Osteocyte (in vitro differentiated cells): Measurements from ENCODE around the gene GPD1L. TPM values are rescaled to one million over a fixed set of nuclear protein-coding genes. Genes with fewer than 3 reads are reported as not detected.

Experiments used
- DNase-seq: peaks from one replicate; pipeline ENCODE4 v3.0.0; 2021; ENCODE audit warnings: mixed read lengths; ENCODE audit not compliant: unreplicated experiment; ENCODE audit errors: extremely low spot score
- H3K27ac Mint-ChIP-seq: one replicate; pipeline ENCODE4 v1.8.0; 2021; ENCODE audit warnings: mild to moderate bottlenecking, mixed read lengths; ENCODE audit not compliant: unreplicated experiment
- H3K27me3 Mint-ChIP-seq: one replicate; pipeline ENCODE4 v1.8.0; 2021; ENCODE audit warnings: mixed read lengths; ENCODE audit not compliant: unreplicated experiment
- H3K36me3 Mint-ChIP-seq: one replicate; pipeline ENCODE4 v1.8.0; 2021; ENCODE audit warnings: mixed read lengths; ENCODE audit not compliant: unreplicated experiment
- H3K4me1 Mint-ChIP-seq: one replicate; pipeline ENCODE4 v1.8.0; 2021; ENCODE audit warnings: mixed read lengths; ENCODE audit not compliant: unreplicated experiment
- H3K4me3 Mint-ChIP-seq: one replicate; pipeline ENCODE4 v1.8.0; 2021; ENCODE audit warnings: mild to moderate bottlenecking, moderate library complexity, mixed read lengths; ENCODE audit not compliant: unreplicated experiment
- H3K9me3 Mint-ChIP-seq: one replicate; pipeline ENCODE4 v1.8.0; 2021; ENCODE audit warnings: mixed read lengths; ENCODE audit not compliant: unreplicated experiment
- total RNA-seq: library from RNA; stranded (reverse); gene quantifications from 2 replicates; pipeline ENCODE4 v1.2.1, GENCODE V29; 2021
- TF ChIP-seq, protein P1 (sequence below): fragments of 200-600 bp; sonication (generic); IDR thresholded peaks from 2 replicates; pipeline ENCODE4 v1.5.0; 2021; ENCODE audit warnings: antibody characterized with exemption, mild to moderate bottlenecking, moderate library complexity

GPD1L gene
- total RNA-seq, 1 donor from 2014 or later = 9.1 TPM

DNA sequence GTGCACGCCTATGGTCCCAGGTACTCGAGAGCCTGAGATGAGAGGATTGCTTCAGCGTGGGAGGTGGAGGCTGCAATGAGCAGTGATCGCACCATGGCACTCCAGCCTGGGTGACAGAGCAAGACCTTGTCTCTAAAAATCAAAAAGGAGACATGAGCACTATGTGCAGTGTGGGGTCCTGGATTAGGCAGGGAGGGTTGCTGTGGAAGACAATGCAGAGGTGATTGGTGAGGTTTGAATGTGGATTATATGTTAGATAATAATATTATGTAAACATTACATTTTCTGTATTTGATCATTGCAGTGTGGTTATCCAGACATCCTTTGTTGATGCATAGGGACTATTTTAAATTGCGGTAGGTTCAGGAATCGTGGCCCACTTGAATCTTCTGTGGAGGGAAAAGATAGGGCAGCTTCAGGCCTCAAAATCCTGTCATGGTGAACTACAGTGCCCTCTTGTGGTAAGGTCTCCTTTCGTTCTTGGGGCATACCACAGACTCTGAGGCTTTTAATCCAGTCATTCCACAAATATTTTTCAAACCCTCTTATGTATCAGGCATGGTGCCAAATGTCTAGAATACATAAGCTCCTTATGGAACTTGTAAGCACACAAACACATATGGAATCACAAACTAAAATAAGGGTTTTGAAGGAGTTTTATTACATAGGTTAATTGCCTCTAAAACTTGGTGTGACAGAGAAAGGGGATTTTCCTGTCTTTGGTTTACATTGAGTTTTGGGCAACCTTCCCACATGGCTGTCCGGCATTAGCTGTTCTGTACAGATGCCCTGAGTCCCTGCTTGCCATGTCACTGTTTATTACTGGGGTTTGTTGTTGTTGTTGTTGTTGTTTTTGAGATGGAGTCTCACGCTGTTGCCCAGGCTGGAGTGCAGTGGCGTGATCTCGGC, 37.7 kb downstream of the GPD1L start:
- Mint-ChIP-seq H3K9me3 (no peaks in the 10 kb centered on the region), H3K4me3 (no peak overlapping the region), H3K27ac (no peak overlapping the region), H3K36me3 (peaks cover 8% of the 10 kb centered on the region), H3K27me3 (no peaks in the 10 kb centered on the region), H3K4me1 (peaks cover 10% of the 10 kb centered on the region)
- DNase-seq = no peak
- TF ChIP-seq, protein P1, sequence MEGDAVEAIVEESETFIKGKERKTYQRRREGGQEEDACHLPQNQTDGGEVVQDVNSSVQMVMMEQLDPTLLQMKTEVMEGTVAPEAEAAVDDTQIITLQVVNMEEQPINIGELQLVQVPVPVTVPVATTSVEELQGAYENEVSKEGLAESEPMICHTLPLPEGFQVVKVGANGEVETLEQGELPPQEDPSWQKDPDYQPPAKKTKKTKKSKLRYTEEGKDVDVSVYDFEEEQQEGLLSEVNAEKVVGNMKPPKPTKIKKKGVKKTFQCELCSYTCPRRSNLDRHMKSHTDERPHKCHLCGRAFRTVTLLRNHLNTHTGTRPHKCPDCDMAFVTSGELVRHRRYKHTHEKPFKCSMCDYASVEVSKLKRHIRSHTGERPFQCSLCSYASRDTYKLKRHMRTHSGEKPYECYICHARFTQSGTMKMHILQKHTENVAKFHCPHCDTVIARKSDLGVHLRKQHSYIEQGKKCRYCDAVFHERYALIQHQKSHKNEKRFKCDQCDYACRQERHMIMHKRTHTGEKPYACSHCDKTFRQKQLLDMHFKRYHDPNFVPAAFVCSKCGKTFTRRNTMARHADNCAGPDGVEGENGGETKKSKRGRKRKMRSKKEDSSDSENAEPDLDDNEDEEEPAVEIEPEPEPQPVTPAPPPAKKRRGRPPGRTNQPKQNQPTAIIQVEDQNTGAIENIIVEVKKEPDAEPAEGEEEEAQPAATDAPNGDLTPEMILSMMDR = peak; percentile 86

DNA sequence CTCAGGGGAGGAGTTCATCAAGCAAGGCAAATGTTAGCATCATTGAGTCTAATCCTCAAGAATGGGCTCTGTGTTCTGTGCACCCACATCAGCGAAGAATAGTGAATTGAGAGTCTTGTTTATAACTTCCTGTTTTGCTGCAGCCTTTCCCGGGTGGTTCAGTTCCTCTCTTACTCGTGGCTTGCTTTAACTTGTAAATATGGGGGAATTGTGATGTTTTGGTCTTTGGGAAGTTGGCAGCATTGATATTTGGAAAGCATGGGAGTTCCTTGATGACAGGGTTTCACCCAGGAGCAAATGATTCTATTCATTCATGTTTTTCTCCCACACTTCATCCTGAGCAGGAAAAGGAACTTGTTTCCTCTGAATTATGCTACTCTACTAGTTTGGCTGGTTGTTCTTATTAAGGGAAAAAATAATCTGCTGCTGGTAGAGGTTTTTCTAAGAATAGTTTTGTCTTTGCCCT, 40.4 kb downstream of the GPD1L start:
- TF ChIP-seq, protein P1 = no peak
- Mint-ChIP-seq H3K9me3 (no peaks in the 10 kb centered on the region), H3K4me3 (no peak overlapping the region), H3K36me3 (peaks cover 11% of the 10 kb centered on the region), H3K27ac (no peak overlapping the region), H3K4me1 (peaks cover 10% of the 10 kb centered on the region), H3K27me3 (no peaks in the 10 kb centered on the region)
- DNase-seq = no peak

DNA sequence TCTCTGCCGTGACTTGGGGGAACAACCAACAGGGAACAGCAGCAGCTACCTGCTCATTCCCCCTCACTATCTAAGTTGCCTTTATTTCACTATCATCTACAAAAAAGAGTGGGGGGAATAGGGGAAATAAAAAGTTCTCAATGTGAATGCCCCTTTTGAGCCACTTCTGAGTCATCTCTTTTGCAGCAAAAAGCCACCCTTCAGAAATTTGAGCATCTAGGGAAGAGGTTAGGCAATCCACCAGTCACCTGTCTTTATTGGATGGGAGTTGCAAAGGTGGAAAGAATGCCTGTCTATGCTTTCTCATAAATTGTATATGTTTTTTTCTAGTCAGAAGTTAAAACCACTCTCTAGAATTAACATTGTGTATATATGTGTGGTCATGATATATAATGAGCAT, 41.1 kb downstream of the GPD1L start:
- H3K36me3 Mint-ChIP-seq = peaks cover 12% of the 10 kb centered on the region

DNA sequence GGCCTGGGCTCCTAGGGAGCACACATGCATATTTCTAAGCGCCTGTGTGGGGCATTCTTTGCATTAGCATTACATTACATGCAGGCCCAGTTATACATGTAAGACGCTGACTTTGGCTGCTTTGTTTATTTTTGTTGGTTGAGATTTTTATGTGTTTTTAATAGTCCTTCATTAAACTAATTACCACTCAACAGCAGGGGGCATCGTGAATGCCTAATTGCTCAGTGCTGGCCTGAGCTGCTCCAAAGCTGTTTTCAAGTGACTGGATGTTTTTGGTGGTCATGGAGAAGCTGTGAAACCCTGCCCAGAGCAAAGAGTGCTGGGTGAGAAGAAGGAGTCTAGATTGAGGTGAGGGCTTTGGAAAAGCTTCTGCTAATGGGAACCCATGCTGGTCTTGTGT, 41.5 kb downstream of the GPD1L start:
- no peaks in the 10 kb centered on the region for H3K9me3 Mint-ChIP-seq
- H3K4me3 Mint-ChIP-seq = no peak overlapping the region
- TF ChIP-seq, protein P1 = no peak
- H3K36me3 Mint-ChIP-seq = peaks cover 13% of the 10 kb centered on the region
- no peak for DNase-seq
- H3K4me1 Mint-ChIP-seq = peaks cover 10% of the 10 kb centered on the region
- no peak overlapping the region for H3K27ac Mint-ChIP-seq
- H3K27me3 Mint-ChIP-seq = no peaks in the 10 kb centered on the region

More for the DNA sequence above, 41.1 kb downstream of the GPD1L start:
- Mint-ChIP-seq H3K27me3 (no peaks in the 10 kb centered on the region), H3K4me1 (peaks cover 10% of the 10 kb centered on the region), H3K9me3 (no peaks in the 10 kb centered on the region), H3K4me3 (no peak overlapping the region), H3K27ac (no peak overlapping the region)
- DNase-seq = no peak
- TF ChIP-seq, protein P1 = no peak

DNA sequence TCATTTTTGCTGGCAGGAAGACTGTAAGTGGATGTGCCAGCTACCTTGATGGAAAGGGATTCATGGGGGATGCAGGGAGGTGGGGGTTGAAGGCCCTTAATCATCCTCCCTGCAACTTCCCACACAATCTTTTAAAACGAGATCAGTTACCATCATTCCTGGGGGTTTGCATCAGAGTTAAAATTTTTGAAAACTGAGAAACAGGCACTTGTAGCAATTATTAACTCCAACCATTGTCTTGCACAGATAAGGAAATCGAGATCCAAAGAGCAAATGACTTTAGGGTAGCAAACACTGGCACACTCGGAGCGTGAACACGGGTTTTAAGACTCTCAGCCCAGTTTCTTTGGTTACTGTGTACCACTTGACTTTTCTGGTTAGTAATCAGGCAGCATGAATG, 41.9 kb downstream of the GPD1L start:
- DNase-seq = no peak
- H3K4me1 Mint-ChIP-seq = peaks cover 10% of the 10 kb centered on the region
- no peaks in the 10 kb centered on the region for H3K9me3 Mint-ChIP-seq
- H3K36me3 Mint-ChIP-seq = peaks cover 13% of the 10 kb centered on the region
- no peaks in the 10 kb centered on the region for H3K27me3 Mint-ChIP-seq
- TF ChIP-seq, protein P1 = no peak
- no peak overlapping the region for H3K27ac Mint-ChIP-seq
- no peak overlapping the region for H3K4me3 Mint-ChIP-seq
